ENCODE measurements around the gene CDK19. TPM values are rescaled to one million over a fixed set of nuclear protein-coding genes. Genes with fewer than 3 reads are reported as not detected.

The CDK19 gene
- total RNA-seq, 4 donors from 2014 or later, result 12.9 to 23.2 (median 13.2) TPM

GRCh38 chr6:110784610-110784979, 30.7 kb downstream of the CDK19 start:
- Histone ChIP-seq H3K27me3 (no peaks in the 10 kb centered on the region), H3K4me3 (no peak overlapping the region), H3K36me3 (no peaks in the 10 kb centered on the region), H3K4me1 (peaks cover 0 to 11% (median 0%) of the 10 kb centered on the region in 3 donors), H3K9me3 (peaks cover 0 to 9% (median 0%) of the 10 kb centered on the region in 3 donors), H3K27ac (no peak overlapping the region)
- ATAC-seq, result no peak
- WGBS, 2 donors (ENCODE audit: low coverage in 1 of 2), result 38 to 71% methylated on average over 1 of the region's 1 CpG
- no peak for TF ChIP-seq EP300 (IDR thresholded peaks at IDR 0.05)
- TF ChIP-seq CTCF (IDR thresholded peaks at IDR 0.05), result no peak
- no peak for TF ChIP-seq POLR2A (IDR thresholded peaks at IDR 0.05)
- TF ChIP-seq POLR2AphosphoS5 (IDR thresholded peaks at IDR 0.05), result no peak

GRCh38 chr6:110781522-110782214, 33.6 kb downstream of the CDK19 start:
- TF ChIP-seq CTCF (IDR thresholded peaks at IDR 0.05), result no peak
- no peak for TF ChIP-seq EP300 (IDR thresholded peaks at IDR 0.05)
- TF ChIP-seq POLR2A (IDR thresholded peaks at IDR 0.05), result no peak
- TF ChIP-seq POLR2AphosphoS5 (IDR thresholded peaks at IDR 0.05), result no peak
- no peaks in the 10 kb centered on the region for H3K9me3 ChIP-seq
- no peaks in the 10 kb centered on the region for H3K27me3 ChIP-seq
- ATAC-seq, result no peak
- peaks cover 0 to 11% (median 0%) of the 10 kb centered on the region in 3 donors for H3K4me1 ChIP-seq
- WGBS, 2 donors (ENCODE audit: low coverage in 1 of 2), result 71 to 86% methylated on average over 4 of the region's 7 CpGs
- no peak overlapping the region for H3K27ac ChIP-seq
- H3K4me3 ChIP-seq, result no peak overlapping the region
- H3K36me3 ChIP-seq, result no peaks in the 10 kb centered on the region

- H3K36me3 ChIP-seq, result no peaks in the 10 kb centered on the region
- 93 to 100% methylated on average over 1 of the region's 1 CpG for WGBS, 2 donors (ENCODE audit: low coverage in 1 of 2)
- ATAC-seq, result no peak
- no peaks in the 10 kb centered on the region for H3K27me3 ChIP-seq
- TF ChIP-seq EP300 (IDR thresholded peaks at IDR 0.05), result no peak
- H3K4me3 ChIP-seq, result no peak overlapping the region
- H3K27ac ChIP-seq, result no peak overlapping the region
- no peaks in the 10 kb centered on the region for H3K9me3 ChIP-seq
- H3K4me1 ChIP-seq, result peaks cover 0 to 11% (median 0%) of the 10 kb centered on the region in 3 donors
Measured at GRCh38 chr6:110778333-110778732, 36.9 kb downstream of the CDK19 start.

GRCh38 chr6:110777636-110778035, 37.6 kb downstream of the CDK19 start:
- 88 to 96% methylated on average over 2 of the region's 2 CpGs for WGBS, 2 donors (ENCODE audit: low coverage in 1 of 2)
- Histone ChIP-seq H3K27me3 (no peaks in the 10 kb centered on the region), H3K4me3 (no peak overlapping the region), H3K36me3 (no peaks in the 10 kb centered on the region), H3K27ac (no peak overlapping the region), H3K9me3 (no peaks in the 10 kb centered on the region), H3K4me1 (peaks cover 0 to 11% (median 0%) of the 10 kb centered on the region in 3 donors)
- ATAC-seq, result no peak
- TF ChIP-seq POLR2A (IDR thresholded peaks at IDR 0.05), result no peak
- no peak for TF ChIP-seq EP300 (IDR thresholded peaks at IDR 0.05)
- no peak for TF ChIP-seq POLR2AphosphoS5 (IDR thresholded peaks at IDR 0.05)
- no peak for TF ChIP-seq CTCF (IDR thresholded peaks at IDR 0.05)

GRCh38 chr6:110776413-110776812, 38.9 kb downstream of the CDK19 start:
- H3K4me3 ChIP-seq, result no peak overlapping the region
- TF ChIP-seq POLR2AphosphoS5 (IDR thresholded peaks at IDR 0.05), result no peak
- no peak for TF ChIP-seq CTCF (IDR thresholded peaks at IDR 0.05)
- TF ChIP-seq POLR2A (IDR thresholded peaks at IDR 0.05), result no peak
- no peak for TF ChIP-seq EP300 (IDR thresholded peaks at IDR 0.05)
- H3K4me1 ChIP-seq, result peaks cover 0 to 2% (median 0%) of the 10 kb centered on the region in 3 donors
- no peaks in the 10 kb centered on the region for H3K27me3 ChIP-seq
- H3K9me3 ChIP-seq, result no peaks in the 10 kb centered on the region
- no peaks in the 10 kb centered on the region for H3K36me3 ChIP-seq
- ATAC-seq, result peak; percentile 43
- H3K27ac ChIP-seq, result no peak overlapping the region
